HepG2 (cell line): ENCODE results near the gene MCOLN1.

Experiments used
- CBX5 ChIP-seq: sonication (generic); formaldehyde crosslinking; IDR thresholded peaks from 2 replicates; pipeline ENCODE4 v1.4.0; 2020; ENCODE audit warnings: missing genetic modification reagents, borderline replicate concordance
- EP300 ChIP-seq, 3 experiments: sonication (generic) in 1 of 3; formaldehyde crosslinking in 1 of 3; IDR thresholded peaks; 2 replicates each; pipeline versions ENCODE4 v1.5.1 to v1.6.1; 2011 to 2020; ENCODE audit warnings: low read depth in 2 of 3, low read length in 2 of 3, borderline replicate concordance in 1 of 3, improper control_type of control experiment in 1 of 3, mild to moderate bottlenecking in 1 of 3, missing genetic modification reagents in 1 of 3, moderate library complexity in 1 of 3
- EZH2 ChIP-seq: conservative IDR thresholded peaks from 2 replicates; pipeline ENCODE4 v1.6.1; 2012; ENCODE audit warnings: mild to moderate bottlenecking, low read depth, low read length, moderate library complexity
- MTA1 ChIP-seq: sonication (generic); formaldehyde crosslinking; IDR thresholded peaks from 2 replicates; pipeline ENCODE4 v1.4.0; 2020; ENCODE audit warnings: missing genetic modification reagents, mild to moderate bottlenecking, borderline replicate concordance
- ZNF235 ChIP-seq: sonication (generic); formaldehyde crosslinking; IDR thresholded peaks from 2 replicates; pipeline ENCODE4 v1.8.1; 2023; ENCODE audit warnings: mild to moderate bottlenecking, missing genetic modification reagents, borderline replicate concordance
- ZNF292 ChIP-seq: sonication (generic); formaldehyde crosslinking; IDR thresholded peaks from 2 replicates; pipeline ENCODE4 v1.8.1; 2022; ENCODE audit warnings: mild to moderate bottlenecking, low read depth, missing genetic modification reagents, borderline replicate concordance
- ZNF850 ChIP-seq: sonication (generic); formaldehyde crosslinking; conservative IDR thresholded peaks from 2 replicates; pipeline ENCODE4 v1.9.0; 2021; ENCODE audit warnings: mild to moderate bottlenecking, missing genetic modification reagents
- TF ChIP-seq, protein P1 (sequence below): sonication (generic); formaldehyde crosslinking; IDR thresholded peaks from 2 replicates; pipeline ENCODE4 v1.5.0; 2020; ENCODE audit warnings: mild to moderate bottlenecking, missing genetic modification reagents, moderate library complexity

DNA sequence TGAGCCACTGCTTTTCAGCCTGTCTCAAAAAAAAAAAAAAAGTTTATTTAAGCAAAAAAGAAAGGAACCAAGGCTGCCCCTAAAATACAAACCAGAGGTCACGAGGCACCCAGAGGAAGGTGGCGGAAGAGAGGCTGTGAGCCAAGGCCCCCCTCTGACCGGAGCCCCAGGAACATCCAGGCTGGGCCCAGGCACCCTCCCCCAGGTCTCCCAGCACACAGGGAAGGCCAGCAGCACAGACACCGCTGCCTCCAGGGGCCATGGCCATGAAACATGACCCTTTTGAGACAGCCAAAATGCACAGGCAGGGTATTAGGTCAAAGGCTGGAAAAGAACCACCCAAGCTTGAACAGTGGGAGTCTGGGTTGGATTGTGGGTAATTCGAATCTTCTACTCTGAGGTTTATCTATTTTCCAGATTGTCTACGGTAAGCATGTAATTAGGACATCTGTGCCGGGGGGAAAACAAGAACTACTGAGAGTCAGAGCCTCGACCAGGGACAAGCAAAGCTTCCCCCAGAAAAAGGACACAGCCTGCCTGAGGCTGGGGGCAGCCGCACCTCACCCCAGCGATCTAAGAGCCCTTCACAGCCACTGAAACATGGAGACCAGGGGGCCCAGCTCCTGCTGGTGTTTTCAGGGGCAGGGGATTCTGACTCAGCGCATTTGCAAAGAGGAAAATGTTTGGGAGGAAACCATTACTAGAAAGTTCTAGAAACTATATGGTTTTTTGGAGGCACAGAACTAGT is 42.0 kb upstream of the MCOLN1 start:
- TF ChIP-seq MTA1 (CRISPR knock-in tag) = no peak
- TF ChIP-seq ZNF850 = no peak
- no peak for TF ChIP-seq ZNF235 (CRISPR knock-in tag)
- TF ChIP-seq, protein P1, sequence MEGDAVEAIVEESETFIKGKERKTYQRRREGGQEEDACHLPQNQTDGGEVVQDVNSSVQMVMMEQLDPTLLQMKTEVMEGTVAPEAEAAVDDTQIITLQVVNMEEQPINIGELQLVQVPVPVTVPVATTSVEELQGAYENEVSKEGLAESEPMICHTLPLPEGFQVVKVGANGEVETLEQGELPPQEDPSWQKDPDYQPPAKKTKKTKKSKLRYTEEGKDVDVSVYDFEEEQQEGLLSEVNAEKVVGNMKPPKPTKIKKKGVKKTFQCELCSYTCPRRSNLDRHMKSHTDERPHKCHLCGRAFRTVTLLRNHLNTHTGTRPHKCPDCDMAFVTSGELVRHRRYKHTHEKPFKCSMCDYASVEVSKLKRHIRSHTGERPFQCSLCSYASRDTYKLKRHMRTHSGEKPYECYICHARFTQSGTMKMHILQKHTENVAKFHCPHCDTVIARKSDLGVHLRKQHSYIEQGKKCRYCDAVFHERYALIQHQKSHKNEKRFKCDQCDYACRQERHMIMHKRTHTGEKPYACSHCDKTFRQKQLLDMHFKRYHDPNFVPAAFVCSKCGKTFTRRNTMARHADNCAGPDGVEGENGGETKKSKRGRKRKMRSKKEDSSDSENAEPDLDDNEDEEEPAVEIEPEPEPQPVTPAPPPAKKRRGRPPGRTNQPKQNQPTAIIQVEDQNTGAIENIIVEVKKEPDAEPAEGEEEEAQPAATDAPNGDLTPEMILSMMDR (CRISPR knock-in tag) = no peak
- TF ChIP-seq CBX5 = no peak
- TF ChIP-seq EP300 (IDR thresholded peaks at IDR 0.05; ENCODE audit: low read depth in 2 of 2, low read length in 2 of 2) = no peak
- TF ChIP-seq EP300 (CRISPR knock-in tag; IDR thresholded peaks at IDR 0.05; ENCODE audit: borderline replicate concordance) = no peak
- no peak for TF ChIP-seq ZNF292 (CRISPR knock-in tag)
- TF ChIP-seq EZH2 = no peak
